Cerebellar nuclear complex (tissue), 1 donor: ENCODE measurements around the gene SOX1.

ENCODE experiments used
- DNase-seq, 2 experiments: peaks; one replicate each; lab custom pipeline; 2025; lab: John Stamatoyannopoulos, UW

SOX1 gene

GRCh38 chr13:112072534-112073244 is 5.7 kb downstream of the SOX1 start:
- DNase-seq, result no peak

GRCh38 chr13:112073245-112074138 is 6.5 kb downstream of the SOX1 start:
- no peak for DNase-seq

- no peak for DNase-seq
Observed at GRCh38 chr13:112074139-112074865, 7.4 kb downstream of the SOX1 start.

GRCh38 chr13:112077729-112078128 is 10.8 kb downstream of the SOX1 start:
- DNase-seq, result no peak

- DNase-seq, result no peak
Observed at GRCh38 chr13:112078216-112078615, 11.3 kb downstream of the SOX1 start.

- no peak for DNase-seq
Observed at GRCh38 chr13:112078879-112079531, 12.1 kb downstream of the SOX1 start.

- DNase-seq, result no peak
Observed at GRCh38 chr13:112079696-112080095, 12.7 kb downstream of the SOX1 start.

GRCh38 chr13:112083971-112084370 is 17.0 kb downstream of the SOX1 start:
- no peak for DNase-seq

GRCh38 chr13:112092453-112092852 is 25.5 kb downstream of the SOX1 start:
- DNase-seq, result no peak

- no peak for DNase-seq
Observed at GRCh38 chr13:112095354-112095753, 28.4 kb downstream of the SOX1 start.

- DNase-seq, result no peak
Observed at GRCh38 chr13:112096959-112097358, 30.0 kb downstream of the SOX1 start.

GRCh38 chr13:112097770-112098169 is 30.8 kb downstream of the SOX1 start:
- DNase-seq, result no peak

- DNase-seq, result no peak
Observed at GRCh38 chr13:112098699-112099098, 31.8 kb downstream of the SOX1 start.

GRCh38 chr13:112101360-112101930 is 34.5 kb downstream of the SOX1 start:
- no peak for DNase-seq

- no peak for DNase-seq
Observed at GRCh38 chr13:112102243-112102642, 35.3 kb downstream of the SOX1 start.

- DNase-seq, result no peak
Observed at GRCh38 chr13:112103260-112103838, 36.4 kb downstream of the SOX1 start.

GRCh38 chr13:112103961-112104880 is 37.3 kb downstream of the SOX1 start:
- no peak for DNase-seq

- DNase-seq, result no peak
Observed at GRCh38 chr13:112104881-112105234, 37.9 kb downstream of the SOX1 start.

GRCh38 chr13:112105244-112105681 is 38.3 kb downstream of the SOX1 start:
- DNase-seq, result no peak

GRCh38 chr13:112105892-112106291 is 38.9 kb downstream of the SOX1 start:
- no peak for DNase-seq
